HG03457 (cell line): ENCODE results near the gene PLD1.
"Not testable (repeated sequence)": the region's sequence is repeated elsewhere in the genome, so short reads cannot be mapped to it uniquely, and the experiment has no call there.

ENCODE experiments used
- ATAC-seq: cut with Tn5 transposase; IDR thresholded peaks from one replicate; pipeline ENCODE4 v1.9.1; 2021; ENCODE audit warnings: moderate number of reproducible peaks; ENCODE audit not compliant: unreplicated experiment

The PLD1 gene

GRCh38 chr3:171809861-171810628 lies at the start of gene PLD1:
PLD1 (minus strand) TSS chr3:171810483; CDS start chr3:171738051, 72,432 bp downstream.
- peak; percentile 68 for ATAC-seq

GRCh38 chr3:171858770-171859169 lies 48.5 kb upstream of the PLD1 start:
- ATAC-seq: not testable (repeated sequence)

GRCh38 chr3:171854649-171855305 lies 44.5 kb upstream of the PLD1 start:
- ATAC-seq: no peak

- no peak for ATAC-seq
These were observed 41.4 kb upstream of the PLD1 start for GRCh38 chr3:171851660-171852058.

GRCh38 chr3:171850960-171851659 lies 40.8 kb upstream of the PLD1 start:
- no peak for ATAC-seq

- no peak for ATAC-seq
These were observed 40.2 kb upstream of the PLD1 start for GRCh38 chr3:171850320-171850959.

GRCh38 chr3:171849617-171850319 lies 39.5 kb upstream of the PLD1 start:
- ATAC-seq: no peak

GRCh38 chr3:171847595-171848259 lies 37.4 kb upstream of the PLD1 start:
- no peak for ATAC-seq

- no peak for ATAC-seq
These were observed 36.9 kb upstream of the PLD1 start for GRCh38 chr3:171847133-171847532.

GRCh38 chr3:171846597-171846996 lies 36.3 kb upstream of the PLD1 start:
- peak; percentile 80 for ATAC-seq

GRCh38 chr3:171845481-171846284 lies 35.4 kb upstream of the PLD1 start:
- no peak for ATAC-seq

- ATAC-seq: no peak
These were observed 34.6 kb upstream of the PLD1 start for GRCh38 chr3:171844873-171845272.

- no peak for ATAC-seq
These were observed 32.7 kb upstream of the PLD1 start, which contains the start of gene TMEM212 for GRCh38 chr3:171842864-171843518. TMEM212 (plus strand) TSS chr3:171843349; CDS start chr3:171843384, 35 bp downstream.

- no peak for ATAC-seq
These were observed 31.3 kb upstream of the PLD1 start for GRCh38 chr3:171841620-171842000.

- no peak for ATAC-seq
These were observed 30.7 kb upstream of the PLD1 start for GRCh38 chr3:171840811-171841619.

GRCh38 chr3:171840445-171840810 lies 30.1 kb upstream of the PLD1 start:
- no peak for ATAC-seq

- ATAC-seq: no peak
These were observed 29.0 kb upstream of the PLD1 start for GRCh38 chr3:171839270-171839669.

- no peak for ATAC-seq
These were observed 28.0 kb upstream of the PLD1 start for GRCh38 chr3:171838218-171838720.
